Measurements from ENCODE around the gene STIM1. TPM values are rescaled to one million over a fixed set of nuclear protein-coding genes. Genes with fewer than 3 reads are reported as not detected.

The STIM1 gene
- total RNA-seq, 1 donor from 2014 or later: 16.3 TPM

DNA sequence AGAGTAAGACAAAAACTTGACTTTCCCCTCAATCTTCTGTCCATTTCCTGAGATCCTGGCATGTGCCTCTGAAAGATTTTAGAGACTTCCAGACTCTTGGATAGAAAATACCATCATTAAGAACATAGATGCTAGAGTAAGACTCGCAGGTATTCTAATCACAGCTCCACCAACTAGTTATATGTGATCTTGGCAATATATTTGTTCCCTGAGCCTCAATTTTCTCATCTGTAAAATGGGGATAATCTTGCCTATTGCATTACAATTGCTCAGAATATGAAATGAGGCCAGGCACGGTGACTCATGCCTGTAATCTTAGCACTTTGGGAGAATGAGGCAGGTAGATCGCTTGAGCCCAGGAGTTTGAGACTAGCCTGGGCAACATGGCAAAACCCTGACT lies 25.4 kb upstream of the STIM1 start:
- DNase-seq (ENCODE audit: low spot score in 2 of 2) (no peak), FAIRE-seq (no peak)

DNA sequence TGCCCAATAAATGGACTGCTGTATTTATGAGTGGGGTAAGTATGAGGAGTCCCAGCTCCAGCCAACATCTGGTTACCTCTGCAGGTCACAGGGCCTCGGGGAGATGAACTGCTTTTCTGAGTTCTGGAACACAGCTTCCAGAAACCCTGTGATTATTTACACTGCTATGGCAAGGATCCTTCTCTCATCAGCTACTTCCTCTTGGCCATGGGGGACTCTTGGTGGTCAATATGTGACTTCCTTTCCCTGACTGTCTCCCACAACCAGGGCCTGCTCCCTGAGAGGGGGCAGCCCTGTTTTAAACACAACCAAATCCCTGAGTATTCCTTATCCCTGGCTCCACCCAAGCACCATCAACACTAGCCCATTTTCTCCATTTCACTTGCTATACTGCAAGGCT lies 24.7 kb upstream of the STIM1 start:
- no peak for DNase-seq (ENCODE audit: low spot score in 2 of 2)
- no peak for FAIRE-seq

DNA sequence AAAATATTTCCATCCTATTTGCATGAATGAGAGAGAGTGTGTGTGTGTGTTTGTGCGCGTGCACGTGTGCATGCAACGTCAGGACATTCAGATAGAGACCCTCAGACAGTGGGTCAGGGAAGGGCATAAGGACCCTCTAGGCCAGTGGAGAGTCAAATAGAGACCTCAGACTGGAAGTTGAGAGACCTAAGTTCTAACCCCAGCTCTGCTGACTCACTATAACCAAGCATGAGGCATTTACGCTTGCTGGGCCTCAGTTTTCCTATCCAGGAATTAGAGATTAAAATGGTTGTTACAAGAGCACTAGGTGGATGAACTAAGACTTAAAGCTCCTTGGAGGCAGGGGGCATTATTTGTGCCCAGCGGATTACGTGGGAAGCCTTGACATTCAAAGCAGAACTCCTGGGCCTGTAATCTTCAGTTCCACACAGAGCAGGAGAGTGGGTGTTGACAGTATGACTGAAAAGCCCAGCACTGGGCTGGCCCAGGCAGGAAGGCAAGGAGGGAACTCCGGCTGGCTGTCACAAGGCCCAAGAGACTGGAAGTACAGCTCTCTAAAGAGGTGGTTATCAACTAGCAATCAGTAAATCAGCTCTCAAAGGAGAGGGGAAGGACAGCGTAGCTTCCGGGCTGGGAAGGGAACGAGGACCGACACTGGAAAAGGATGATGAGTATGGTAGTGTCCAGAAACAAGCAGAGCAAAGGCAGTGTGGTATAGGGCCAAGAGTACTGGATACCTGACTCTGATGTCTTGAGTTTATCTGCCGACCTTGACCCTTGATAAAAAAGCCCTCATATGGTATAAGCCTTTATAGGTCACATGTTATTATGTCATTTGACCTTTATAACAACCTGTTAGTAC lies 23.9 kb upstream of the STIM1 start:
- DNase-seq (ENCODE audit: low spot score in 2 of 2) (no peak), FAIRE-seq (no peak)

DNA sequence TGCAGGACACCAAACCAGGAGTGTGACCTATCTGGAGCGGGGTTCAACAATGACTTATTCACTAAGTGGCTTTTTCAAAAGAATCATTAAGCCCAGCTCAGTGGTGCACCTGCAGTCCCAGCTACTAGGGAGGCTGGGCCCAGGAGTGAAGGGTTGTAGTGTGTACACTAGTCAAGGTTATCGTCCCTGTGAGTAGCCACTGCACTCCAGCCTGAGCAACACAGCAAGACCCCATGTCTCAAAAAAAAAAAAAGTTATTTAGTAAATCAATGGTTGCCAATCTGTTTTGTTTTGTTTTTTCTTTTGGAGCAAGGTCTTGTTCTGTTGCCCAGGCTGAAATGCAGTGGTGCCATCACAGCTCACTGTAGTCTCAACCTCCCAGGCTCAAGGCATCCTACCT lies 22.6 kb upstream of the STIM1 start:
- FAIRE-seq (no peak), DNase-seq (ENCODE audit: low spot score in 2 of 2) (no peak)

DNA sequence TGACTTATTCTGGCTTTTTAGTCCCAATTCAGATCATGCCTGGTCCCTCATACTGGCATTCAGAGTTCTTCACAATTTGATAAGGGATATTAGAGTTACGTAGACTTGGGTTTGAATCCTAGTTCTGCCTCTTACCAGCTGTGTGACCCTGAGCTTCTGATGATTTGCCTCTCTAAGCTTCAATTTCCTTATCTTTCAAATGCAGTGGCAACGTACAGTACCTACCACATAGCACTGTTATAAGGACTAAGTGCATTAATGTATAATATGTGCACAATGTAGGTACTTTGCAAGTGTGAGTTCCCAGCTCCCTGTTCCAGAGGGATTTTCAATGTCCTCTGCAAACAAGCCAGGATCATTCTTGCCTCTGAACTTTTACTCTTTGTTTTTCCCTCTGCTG lies 22.0 kb upstream of the STIM1 start:
- FAIRE-seq: no peak
- DNase-seq (ENCODE audit: low spot score in 2 of 2): no peak

DNA sequence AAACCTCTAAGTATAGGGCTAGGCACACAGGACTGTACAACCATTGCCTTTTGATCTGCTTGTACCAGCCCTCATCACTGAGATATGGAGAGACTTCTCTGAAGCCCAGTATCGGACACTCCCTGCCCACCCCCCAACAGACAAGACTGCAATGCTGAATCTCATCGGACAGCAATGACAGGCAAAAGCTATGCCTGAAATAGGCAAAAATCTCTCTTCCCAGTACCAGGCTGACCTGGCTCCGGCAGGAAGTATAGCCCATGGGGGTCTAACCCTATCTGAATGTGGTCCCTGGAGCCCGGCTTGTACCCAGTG lies 21.2 kb upstream of the STIM1 start:
- FAIRE-seq (no peak), DNase-seq (ENCODE audit: low spot score in 2 of 2) (no peak)

DNA sequence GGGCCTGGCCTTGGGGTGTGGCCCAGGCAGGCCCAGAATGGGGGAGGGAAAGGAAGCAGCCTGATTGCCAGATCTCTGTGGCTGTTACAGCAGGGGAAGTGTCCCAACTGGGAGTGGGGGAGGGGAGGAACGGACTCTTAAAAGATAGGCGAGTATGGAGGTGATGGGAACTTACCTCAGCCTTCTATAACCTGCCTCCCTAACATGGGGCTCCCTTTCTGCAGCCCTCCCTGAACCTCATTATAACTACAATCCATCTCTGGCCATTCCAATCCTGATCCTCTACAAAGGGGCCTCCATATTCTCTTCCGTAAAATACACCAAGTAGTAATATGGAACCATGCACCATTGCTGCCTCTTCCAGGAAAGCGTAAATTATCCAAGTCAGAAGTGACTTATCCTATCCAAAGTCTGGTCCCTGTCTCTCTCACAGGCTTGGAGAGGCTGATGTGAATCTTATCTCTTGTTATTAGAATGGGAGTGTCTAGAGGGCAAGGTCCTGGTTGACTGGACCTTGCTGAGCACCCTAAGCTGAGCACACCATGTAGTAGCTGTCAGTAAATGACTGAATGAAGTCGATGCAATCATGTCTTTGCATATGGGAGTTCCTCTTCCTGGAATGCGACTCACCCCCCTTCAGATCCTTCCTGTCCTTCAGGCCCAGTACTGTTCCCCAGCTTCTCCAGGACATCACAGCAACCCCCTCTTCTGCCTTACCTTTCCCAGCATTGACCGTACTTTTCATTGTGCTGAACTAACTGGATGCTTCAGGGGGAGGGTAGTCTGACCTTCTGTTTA lies 20.6 kb upstream of the STIM1 start:
- FAIRE-seq: no peak
- no peak for DNase-seq (ENCODE audit: low spot score in 2 of 2)

DNA sequence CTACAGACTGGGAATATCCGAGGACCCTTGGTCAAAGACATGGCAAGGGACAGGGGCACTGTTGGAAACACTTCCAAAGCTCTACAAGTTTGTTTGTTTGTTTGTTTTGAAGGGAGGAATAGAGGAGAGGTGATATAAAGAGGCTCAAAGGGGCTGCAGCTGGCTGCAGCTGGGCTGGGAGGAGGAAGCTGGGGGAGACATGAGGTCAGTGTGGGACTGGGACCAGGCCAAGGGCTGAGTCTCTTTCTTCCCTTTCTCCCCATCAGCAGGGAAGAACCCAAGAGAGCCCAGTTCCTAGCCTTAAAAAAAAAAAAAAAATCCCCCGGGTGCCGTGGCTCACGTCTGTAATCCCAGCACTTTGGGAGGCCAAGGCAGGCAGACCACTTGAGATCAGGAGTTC lies 19.7 kb upstream of the STIM1 start:
- DNase-seq (ENCODE audit: low spot score in 2 of 2) (no peak), FAIRE-seq (no peak)

DNA sequence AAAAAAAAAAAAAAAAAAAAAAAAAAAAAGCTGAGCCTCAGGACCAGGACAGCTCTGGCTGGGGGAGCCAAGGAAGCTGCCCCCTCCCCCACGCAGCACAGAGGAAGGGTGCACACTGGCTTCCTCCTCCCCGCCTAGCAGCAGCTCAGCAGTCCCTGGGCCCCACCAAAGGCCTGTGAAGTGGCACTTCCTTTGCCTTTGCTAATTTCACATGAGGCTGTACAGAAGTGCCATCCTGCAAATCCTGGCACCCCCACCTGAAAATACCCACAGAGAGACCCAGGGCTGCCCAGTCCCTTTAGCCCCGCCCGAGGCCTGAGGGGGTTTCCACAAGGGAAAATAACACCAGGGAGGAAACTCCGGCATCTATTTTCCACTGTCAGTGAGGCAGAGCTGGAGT lies 18.6 kb upstream of the STIM1 start:
- FAIRE-seq: no peak

DNA sequence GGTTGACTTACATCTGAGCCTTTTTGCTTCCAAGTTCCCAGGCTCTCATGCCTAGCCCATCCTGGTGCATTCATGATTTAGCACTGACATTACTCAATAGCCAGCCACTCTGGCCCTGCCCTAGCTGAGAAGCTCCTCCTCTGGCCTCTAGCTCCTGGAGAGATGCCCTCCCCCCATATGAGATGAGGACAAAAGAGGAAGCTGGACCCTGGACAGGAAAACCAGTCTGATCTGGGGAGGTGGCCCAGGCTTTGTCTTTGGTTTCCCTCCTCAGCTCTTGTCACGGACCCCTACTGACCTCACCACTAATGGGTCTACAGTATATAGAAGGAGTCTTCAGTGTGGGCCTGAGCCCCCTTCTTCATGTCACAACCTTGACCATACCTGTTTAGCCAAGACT lies 17.7 kb upstream of the STIM1 start:
- no peak for FAIRE-seq

More for the DNA sequence above, 18.6 kb upstream of the STIM1 start:
- DNase-seq (ENCODE audit: low spot score in 2 of 2): no peak

DNA sequence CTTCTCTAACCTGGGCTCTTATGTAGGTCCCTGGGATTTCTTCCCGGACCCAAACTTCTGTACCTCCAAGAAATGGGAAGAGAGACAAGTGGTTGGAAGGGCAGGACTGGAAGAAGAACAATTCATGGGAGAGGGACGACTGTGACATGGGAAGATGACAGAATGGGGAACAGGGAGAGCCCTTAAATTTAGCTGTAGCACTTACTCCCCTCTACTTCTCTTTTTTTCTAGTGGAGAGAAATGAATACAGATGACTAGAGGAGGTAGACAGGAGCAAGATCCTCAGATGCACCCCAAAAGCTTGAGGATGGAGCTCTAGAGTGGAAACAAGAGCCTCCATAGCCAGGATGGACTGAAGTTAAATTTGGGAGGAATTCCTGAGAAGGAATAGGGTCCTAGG lies 17.0 kb upstream of the STIM1 start:
- FAIRE-seq (no peak), DNase-seq (ENCODE audit: low spot score in 2 of 2) (no peak)

More for the DNA sequence above, 17.7 kb upstream of the STIM1 start:
- DNase-seq (ENCODE audit: low spot score in 2 of 2): no peak

DNA sequence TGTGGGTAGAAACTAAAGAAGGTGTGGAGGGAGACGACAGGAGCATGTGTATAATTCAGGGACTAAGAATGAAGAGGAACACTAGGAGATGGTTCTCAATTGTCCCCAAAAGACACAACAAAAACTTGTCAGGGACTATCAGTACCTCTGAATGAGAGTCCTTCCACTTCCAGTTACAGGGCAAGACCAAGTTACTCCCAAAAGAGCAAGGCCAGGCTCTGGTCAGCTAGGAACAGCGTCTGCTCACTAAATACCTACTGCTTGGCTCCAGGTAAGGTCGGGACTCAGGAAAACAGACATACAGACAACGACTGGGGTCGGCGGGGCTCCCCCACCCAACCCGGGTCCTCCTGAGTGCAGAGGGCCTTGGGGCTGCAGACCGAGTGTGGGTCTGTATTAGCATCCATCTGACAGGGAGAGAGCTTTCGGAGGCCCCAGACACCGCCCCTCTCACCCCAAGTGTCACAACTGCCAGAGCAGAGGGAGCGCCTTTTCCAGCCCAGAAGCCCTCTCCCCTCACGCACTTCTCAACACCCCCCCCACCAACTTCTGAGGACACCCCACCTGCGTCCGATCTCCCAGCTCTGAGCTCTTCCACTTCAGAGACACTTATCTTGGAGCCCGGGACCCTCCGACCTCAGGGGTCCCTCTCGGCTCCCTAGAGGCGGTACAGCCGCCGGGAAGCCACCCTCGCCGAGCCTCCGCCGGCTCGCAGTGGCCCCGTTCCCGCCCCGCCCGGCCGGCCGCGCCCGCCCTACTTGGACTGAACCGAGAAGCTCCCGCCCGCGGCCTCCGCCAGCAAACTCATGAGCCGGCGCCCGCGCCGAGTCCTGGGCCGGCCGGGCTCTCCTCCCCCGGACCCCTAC lies 15.2 kb upstream of the STIM1 start:
- no peak for FAIRE-seq

DNA sequence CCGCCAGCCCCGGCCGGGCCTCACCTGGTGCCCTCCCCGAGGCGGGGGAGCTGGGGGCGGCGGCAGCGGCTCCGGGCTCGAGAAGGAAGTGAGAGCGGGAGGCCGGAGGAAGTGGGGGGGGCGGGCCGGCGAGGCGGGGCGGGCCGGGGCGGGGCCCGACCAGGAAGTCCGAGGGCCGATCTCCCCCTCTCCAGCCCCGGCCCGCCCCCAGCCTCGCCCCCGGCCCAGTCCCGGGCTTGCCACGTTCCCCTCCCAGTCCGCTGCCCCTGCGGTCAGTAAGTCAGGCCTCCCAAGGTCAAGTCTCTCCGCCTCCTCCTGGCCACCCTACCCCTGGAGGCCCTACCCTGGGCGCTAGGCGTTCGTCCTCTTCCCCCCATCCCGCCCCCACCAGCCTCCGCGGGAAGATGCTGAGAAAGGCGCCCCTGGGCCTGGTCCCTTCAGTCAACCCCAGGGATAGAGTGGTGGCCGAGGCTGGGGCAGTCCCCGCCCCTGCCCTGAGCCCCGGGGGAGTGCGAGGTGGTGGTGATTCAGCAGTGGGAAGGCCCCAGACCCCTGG lies 14.5 kb upstream of the STIM1 start, which contains the start of gene RHOG:
Gene RHOG, minus strand, starts transcription at position 90 of the 556 bp plus-strand sequence. CDS start 12,821 bp downstream, outside the sequence.
- DNase-seq (ENCODE audit: low spot score in 2 of 2) (peak; percentile 90 to 93), FAIRE-seq (no peak)

More for the DNA sequence above, 15.2 kb upstream of the STIM1 start:
- no peak for DNase-seq (ENCODE audit: low spot score in 2 of 2)

DNA sequence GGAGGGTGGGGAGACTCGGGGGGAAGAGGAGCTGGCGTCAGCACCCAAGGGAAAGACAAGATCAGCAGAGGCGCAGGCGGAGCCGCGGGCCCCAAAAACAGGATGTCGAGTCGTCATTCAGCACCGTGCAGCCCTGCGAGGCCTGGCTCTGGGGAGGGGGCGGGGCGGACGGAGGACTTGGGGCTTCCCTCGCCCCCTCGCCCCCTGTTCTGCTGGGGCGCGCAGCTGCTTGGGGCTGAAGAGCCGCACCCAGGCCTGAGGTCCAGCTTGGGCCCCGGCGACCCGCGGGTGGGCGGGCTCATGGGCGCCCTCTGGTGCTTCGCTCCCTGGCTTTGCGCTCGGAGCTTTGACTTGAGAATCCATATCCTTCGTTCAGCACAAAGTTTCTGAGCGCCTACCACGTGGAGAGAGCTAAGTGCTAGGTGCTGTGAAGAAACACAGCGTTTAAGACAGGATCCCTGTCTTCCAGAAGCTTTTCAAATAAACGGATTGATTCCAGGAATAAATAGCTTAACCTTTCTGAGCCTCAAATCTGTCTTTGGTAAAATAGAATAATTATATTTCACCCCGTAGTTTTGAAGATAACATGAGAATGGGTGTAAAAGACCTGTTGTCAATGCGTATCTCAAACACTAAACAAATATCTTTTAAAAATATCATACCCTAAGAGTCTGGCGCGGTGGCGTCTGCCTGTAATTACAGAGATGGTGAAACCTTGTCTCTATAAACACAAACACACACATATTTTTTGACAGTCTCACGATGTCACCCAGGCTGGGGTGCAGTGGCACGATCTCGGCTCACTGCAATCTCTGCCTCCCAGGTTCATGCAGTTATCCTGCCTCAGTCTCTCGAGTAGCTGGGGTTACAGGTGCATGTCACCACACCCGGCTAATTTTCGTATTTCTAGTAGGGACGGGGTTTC lies 13.8 kb upstream of the STIM1 start:
- no peak for FAIRE-seq

DNA sequence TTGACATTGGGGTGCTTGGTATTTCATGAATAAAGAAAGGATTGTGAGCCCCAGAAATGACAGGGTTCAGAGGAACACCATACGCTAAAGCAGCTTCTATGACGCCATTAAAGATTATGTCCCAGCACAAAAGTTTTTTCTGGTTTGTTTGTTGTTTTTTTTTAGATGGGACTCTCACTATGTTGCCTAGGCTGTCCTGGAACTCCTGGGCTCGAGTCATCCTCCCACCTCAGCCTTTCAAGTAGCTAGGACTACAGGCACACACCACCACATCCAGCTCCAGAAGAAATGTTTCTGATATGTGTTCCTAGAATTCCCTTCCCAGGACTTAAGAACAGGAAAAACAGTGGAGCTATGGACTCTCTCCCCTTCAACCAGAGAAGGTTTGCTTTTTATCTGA lies 12.1 kb upstream of the STIM1 start:
- FAIRE-seq (no peak), DNase-seq (ENCODE audit: low spot score in 2 of 2) (no peak)

More for the DNA sequence above, 13.8 kb upstream of the STIM1 start:
- DNase-seq (ENCODE audit: low spot score in 2 of 2): peak; percentile 76 to 80

DNA sequence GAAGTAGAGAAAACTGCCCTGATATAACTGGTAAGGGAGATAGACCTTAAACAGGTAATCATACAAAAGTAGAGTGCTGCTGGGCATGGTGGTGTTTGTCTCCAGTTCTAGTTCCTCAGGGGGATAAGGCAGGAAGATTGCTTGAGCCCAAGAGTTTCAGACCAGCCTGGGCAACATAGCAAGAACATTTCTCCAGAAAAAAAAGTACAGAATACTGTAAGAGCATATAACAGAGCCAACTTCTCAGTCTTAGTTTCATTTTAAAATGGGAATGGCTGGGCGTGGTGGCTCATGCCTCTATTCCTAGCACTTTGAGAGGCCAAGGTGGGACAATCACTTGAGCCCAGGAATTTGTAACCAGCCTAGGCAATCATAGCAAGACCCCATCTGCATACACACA lies 10.2 kb upstream of the STIM1 start:
- FAIRE-seq: no peak
- DNase-seq (ENCODE audit: low spot score in 2 of 2): no peak

DNA sequence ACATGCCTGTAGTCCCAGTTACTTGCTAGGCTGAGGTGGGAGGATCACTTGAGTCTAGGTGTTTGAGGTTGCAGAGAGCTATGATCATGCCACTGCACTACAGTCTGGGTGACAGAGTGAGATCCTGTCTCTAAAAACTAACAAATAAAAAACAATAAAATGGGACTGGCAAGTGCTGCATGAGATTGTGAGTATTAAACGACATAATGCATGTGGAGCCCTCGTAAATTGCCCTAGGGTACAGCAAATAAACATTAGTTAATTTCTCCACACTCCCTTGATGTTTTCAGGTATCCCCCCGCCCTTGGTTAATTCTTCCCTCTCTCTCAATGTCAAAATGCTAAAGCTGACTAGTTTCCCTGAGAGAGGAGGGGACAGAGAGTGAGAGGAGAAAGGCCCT lies 9.8 kb upstream of the STIM1 start:
- no peak for DNase-seq (ENCODE audit: low spot score in 2 of 2)
- no peak for FAIRE-seq

DNA sequence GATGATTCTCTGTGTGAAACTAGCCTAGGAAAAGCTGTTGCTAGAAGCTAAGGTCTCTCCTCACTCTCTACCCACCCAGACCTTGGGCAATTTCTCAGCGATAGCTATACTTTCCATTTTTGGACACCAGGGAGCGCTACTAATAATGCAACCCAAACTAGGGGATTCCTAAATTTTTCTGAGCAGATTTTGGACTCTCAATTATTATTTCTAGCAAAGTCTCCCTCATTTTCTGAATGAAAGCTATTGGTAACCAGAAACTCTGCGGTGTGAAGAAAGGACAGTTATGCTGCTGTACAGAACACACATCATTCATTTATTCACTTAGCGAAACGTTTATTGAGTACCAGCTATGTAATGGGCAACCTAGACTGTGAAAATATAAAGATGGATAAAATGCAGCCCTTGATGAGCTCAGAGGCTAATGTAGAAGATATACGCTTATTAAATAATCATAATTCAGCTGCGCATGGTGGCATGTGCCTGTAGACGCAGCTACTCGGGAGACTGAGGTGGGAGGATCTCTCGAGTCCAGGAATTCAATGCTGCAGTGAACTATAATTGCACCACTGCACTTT lies 6.1 kb upstream of the STIM1 start:
- no peak for FAIRE-seq
- no peak for DNase-seq (ENCODE audit: low spot score in 2 of 2)

DNA sequence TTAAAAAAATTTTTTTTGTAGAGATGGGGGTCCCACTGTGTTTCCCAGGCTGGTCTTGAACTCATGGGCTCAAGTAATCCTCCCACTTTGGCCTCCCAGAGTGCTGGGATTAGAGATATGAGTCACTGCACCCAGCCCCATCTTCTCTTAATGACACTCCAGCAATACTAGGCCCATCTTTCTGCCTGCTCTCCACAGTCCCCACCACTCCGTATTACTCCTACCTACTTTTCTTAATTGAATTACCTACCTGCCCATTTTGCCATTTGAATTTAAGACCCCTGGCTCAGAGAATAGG lies 2.0 kb upstream of the STIM1 start:
- FAIRE-seq (no peak), DNase-seq (ENCODE audit: low spot score in 2 of 2) (no peak)

Data from frontal cortex (tissue), 4 donors.